ENCODE measurements around the gene MYO1B. TPM values are rescaled to one million over a fixed set of nuclear protein-coding genes. Genes with fewer than 3 reads are reported as not detected.

MYO1B gene
- total RNA-seq, 1 experiment from 2014 or later = 241 TPM

DNA sequence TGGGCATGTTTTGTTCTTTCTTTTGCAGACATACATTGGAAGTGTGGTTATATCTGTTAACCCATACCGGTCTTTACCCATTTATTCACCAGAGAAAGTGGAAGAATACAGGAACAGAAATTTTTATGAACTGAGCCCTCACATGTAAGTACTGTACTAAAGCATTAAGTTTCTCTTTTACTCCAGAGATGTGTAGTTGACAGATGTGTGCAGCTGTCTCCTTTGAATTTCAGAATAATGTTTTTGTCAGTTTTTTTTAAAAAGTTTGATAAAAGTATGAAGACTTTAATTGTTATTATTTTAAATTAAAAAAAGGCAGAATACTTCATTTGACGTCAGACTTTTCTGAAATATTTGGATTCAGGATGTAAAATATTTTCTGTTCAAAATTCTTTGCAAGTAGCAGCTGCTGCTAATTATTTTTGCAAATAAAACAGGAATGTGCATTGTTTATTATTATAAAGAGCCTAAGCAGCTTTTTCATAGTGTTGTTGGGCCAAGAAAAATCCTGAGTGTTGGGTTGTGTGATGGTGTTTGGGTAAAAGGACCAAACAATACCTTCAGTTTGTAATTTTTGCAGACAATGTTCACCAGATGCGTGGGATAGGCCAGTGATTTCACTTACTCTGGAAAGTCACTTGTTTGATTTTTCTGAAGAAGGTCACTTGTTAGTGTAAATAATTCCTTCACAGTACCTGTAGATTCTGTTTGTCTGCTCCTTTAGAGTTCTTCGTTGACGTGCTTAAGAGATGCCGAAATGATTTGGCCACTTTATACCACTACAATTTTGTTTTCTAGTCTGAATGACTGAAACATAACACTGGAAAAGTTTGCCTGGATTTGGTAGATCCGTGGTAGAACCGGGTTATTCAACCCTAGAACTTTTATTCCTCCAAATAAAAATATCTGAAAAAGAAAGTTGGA lies 51.1 kb downstream of the MYO1B start:
- CTCF ChIA-PET = interaction anchor here (0.7 to 1.6 kb wide), 3 partner anchors 8 to 71 kb away, joined by 3 to 4 read pairs (median 3); no protein-coding TSS in a partner anchor
- no peak for DNase-seq (ENCODE audit: unreplicated experiment)
- no peak overlapping the region for H3K4me3 Mint-ChIP-seq (ENCODE audit: unreplicated experiment)
- TF ChIP-seq, protein P1, sequence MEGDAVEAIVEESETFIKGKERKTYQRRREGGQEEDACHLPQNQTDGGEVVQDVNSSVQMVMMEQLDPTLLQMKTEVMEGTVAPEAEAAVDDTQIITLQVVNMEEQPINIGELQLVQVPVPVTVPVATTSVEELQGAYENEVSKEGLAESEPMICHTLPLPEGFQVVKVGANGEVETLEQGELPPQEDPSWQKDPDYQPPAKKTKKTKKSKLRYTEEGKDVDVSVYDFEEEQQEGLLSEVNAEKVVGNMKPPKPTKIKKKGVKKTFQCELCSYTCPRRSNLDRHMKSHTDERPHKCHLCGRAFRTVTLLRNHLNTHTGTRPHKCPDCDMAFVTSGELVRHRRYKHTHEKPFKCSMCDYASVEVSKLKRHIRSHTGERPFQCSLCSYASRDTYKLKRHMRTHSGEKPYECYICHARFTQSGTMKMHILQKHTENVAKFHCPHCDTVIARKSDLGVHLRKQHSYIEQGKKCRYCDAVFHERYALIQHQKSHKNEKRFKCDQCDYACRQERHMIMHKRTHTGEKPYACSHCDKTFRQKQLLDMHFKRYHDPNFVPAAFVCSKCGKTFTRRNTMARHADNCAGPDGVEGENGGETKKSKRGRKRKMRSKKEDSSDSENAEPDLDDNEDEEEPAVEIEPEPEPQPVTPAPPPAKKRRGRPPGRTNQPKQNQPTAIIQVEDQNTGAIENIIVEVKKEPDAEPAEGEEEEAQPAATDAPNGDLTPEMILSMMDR (IDR thresholded peaks at IDR 0.05; ENCODE audit: unreplicated experiment) = no peak
- no peak overlapping the region for H3K27ac Mint-ChIP-seq (ENCODE audit: low read depth, unreplicated experiment)
- no peaks in the 10 kb centered on the region for H3K9me3 Mint-ChIP-seq (ENCODE audit: unreplicated experiment)
- no TSS peak for BruUV-seq (replicated peaks)
- peaks cover 16% of the 10 kb centered on the region for H3K36me3 Mint-ChIP-seq (ENCODE audit: insufficient read depth, unreplicated experiment)
- H3K4me1 Mint-ChIP-seq (ENCODE audit: insufficient read depth, unreplicated experiment) = peaks cover 19% of the 10 kb centered on the region
- H3K27me3 Mint-ChIP-seq (ENCODE audit: insufficient read depth, unreplicated experiment) = no peaks in the 10 kb centered on the region
- intact Hi-C loops (cut with micrococcal nuclease) = no loop called here
- POLR2A ChIA-PET = interaction anchor here (0.8 to 1.0 kb wide), 2 partner anchors 24 to 33 kb away, joined by 3 read pairs; no protein-coding TSS in a partner anchor

DNA sequence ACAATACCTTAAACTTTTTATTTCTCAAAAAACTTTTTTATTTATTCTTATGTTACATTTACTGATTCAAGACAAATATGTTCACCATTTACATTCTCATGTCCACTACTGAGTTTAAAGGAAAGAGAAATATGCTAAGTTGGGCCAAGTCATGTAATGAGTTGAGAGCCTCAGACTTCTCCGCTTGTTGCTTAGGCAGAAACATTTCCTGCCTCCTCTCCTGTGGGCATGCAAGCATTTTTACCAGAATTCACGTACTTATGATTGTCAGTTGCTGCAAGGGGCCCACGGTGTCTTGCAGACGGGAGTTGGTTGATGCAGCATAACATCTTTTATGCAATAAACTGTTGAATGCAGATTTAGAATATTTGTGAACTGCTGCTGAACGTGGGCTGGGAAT lies 51.8 kb downstream of the MYO1B start:
- Mint-ChIP-seq H3K27ac (ENCODE audit: low read depth, unreplicated experiment) (no peak overlapping the region), H3K9me3 (ENCODE audit: unreplicated experiment) (no peaks in the 10 kb centered on the region), H3K4me3 (ENCODE audit: unreplicated experiment) (no peak overlapping the region), H3K27me3 (ENCODE audit: insufficient read depth, unreplicated experiment) (no peaks in the 10 kb centered on the region), H3K4me1 (ENCODE audit: insufficient read depth, unreplicated experiment) (peaks cover 17% of the 10 kb centered on the region), H3K36me3 (ENCODE audit: insufficient read depth, unreplicated experiment) (peaks cover 16% of the 10 kb centered on the region)
- ChIA-PET POLR2A (no interaction called here), CTCF (no interaction called here)
- DNase-seq (ENCODE audit: unreplicated experiment) = no peak
- TF ChIP-seq, protein P1 (IDR thresholded peaks at IDR 0.05; ENCODE audit: unreplicated experiment) = no peak
- intact Hi-C loops (cut with micrococcal nuclease) = no loop called here
- BruUV-seq (replicated peaks) = no TSS peak

DNA sequence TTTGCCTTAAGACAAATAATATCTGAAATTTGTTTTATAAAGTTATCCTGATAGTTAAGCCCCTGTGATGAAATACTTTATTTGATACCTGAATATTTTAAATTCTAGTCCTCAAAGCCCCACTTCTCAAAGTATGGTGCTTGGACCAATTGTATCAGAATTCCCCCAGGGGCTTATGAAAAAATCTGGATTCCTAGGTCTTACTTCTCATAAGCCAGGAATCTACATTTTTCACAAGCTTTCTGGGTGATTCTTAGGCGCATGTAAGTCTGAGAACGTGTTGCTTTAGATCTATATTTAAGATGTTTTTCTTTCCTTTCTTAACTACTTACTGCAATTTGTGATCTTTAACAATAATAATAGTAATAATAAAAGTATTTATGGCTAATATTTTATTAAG lies 53.1 kb downstream of the MYO1B start:
- Mint-ChIP-seq H3K27ac (ENCODE audit: low read depth, unreplicated experiment) (no peak overlapping the region), H3K4me1 (ENCODE audit: insufficient read depth, unreplicated experiment) (peaks cover 19% of the 10 kb centered on the region), H3K36me3 (ENCODE audit: insufficient read depth, unreplicated experiment) (peaks cover 16% of the 10 kb centered on the region), H3K27me3 (ENCODE audit: insufficient read depth, unreplicated experiment) (no peaks in the 10 kb centered on the region), H3K9me3 (ENCODE audit: unreplicated experiment) (no peaks in the 10 kb centered on the region), H3K4me3 (ENCODE audit: unreplicated experiment) (no peak overlapping the region)
- CTCF ChIA-PET = interaction anchor here (0.6 to 0.7 kb wide), 3 partner anchors 32 to 220 kb away, joined by 3 to 4 read pairs (median 3); no protein-coding TSS in a partner anchor
- no peak for DNase-seq (ENCODE audit: unreplicated experiment)
- POLR2A ChIA-PET = interaction anchor here (0.8 kb wide), 1 partner anchor 26 kb away, joined by 3 read pairs; no protein-coding TSS in a partner anchor
- intact Hi-C loops (cut with micrococcal nuclease) = no loop called here
- TF ChIP-seq, protein P1 (IDR thresholded peaks at IDR 0.05; ENCODE audit: unreplicated experiment) = no peak
- BruUV-seq (replicated peaks) = no TSS peak

DNA sequence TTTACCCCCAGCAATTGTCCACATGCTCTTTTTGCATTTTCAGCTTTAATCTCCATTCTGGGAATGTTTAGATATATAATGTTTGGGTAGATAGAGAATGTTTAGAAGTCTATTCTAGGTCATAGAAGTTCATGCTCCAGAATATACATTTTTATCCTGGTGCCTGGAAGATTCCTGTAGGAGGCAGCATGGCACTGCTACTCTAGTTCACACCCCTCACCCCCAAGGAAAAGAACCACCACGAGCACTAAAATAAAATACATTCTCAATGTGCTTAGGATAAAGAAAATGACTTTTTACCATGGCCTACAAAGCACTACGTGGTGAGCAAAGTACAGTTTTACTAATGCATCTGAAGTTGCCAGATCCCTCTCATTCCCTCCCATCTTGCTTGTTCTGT lies 53.8 kb downstream of the MYO1B start:
- Mint-ChIP-seq H3K9me3 (ENCODE audit: unreplicated experiment) (no peaks in the 10 kb centered on the region), H3K4me3 (ENCODE audit: unreplicated experiment) (no peak overlapping the region), H3K36me3 (ENCODE audit: insufficient read depth, unreplicated experiment) (peaks cover 16% of the 10 kb centered on the region), H3K27me3 (ENCODE audit: insufficient read depth, unreplicated experiment) (no peaks in the 10 kb centered on the region), H3K27ac (ENCODE audit: low read depth, unreplicated experiment) (peak overlapping the region; percentile 63), H3K4me1 (ENCODE audit: insufficient read depth, unreplicated experiment) (peaks cover 23% of the 10 kb centered on the region)
- TF ChIP-seq, protein P1 (IDR thresholded peaks at IDR 0.05; ENCODE audit: unreplicated experiment) = peak; percentile 10
- ChIA-PET CTCF (interaction anchor here (0.6 to 1.0 kb wide), 6 partner anchors 10 to 219 kb away, joined by 3 to 5 read pairs (median 3); no protein-coding TSS in a partner anchor), POLR2A (interaction anchor here (0.6 to 0.8 kb wide), 2 partner anchors 26 to 82 kb away, joined by 3 read pairs; no protein-coding TSS in a partner anchor)
- intact Hi-C loops (cut with micrococcal nuclease) = no loop called here
- no TSS peak for BruUV-seq (replicated peaks)
- no peak for DNase-seq (ENCODE audit: unreplicated experiment)

Data from MCF 10A (cell line).